Measurements from ENCODE around the gene COMT. TPM values are rescaled to one million over a fixed set of nuclear protein-coding genes. Genes with fewer than 3 reads are reported as not detected.
A peak's percentile ranks its signal among the peaks of the same experiment; 100 is the strongest.

The COMT gene
- total and polyA plus RNA-seq, 9 of the 15 experiments (the other 6 are each of a cell fraction or from before 2014, with no cell fraction given), result 12.5 to 351 (median 155) TPM

GRCh38 chr22:19974935-19975706 is 33.5 kb downstream of the COMT start (continued):
- no peak for TF ChIP-seq CREB5 (CRISPR knock-in tag; IDR thresholded peaks at IDR 0.05)
- no peak for TF ChIP-seq ARID2 (IDR thresholded peaks at IDR 0.05)
- TF ChIP-seq RFX7 (CRISPR knock-in tag; IDR thresholded peaks at IDR 0.05), result no peak
- TF ChIP-seq ZNF407 (IDR thresholded peaks at IDR 0.05; ENCODE audit: low read depth), result no peak
- TF ChIP-seq TAL1 (IDR thresholded peaks at IDR 0.05), result peak; percentile 63; the same call in 1 of the 2 replicates
- no peak for TF ChIP-seq CGGBP1 (CRISPR knock-in tag; IDR thresholded peaks at IDR 0.05)
- no peak for TF ChIP-seq NR2F6 (CRISPR knock-in tag; IDR thresholded peaks at IDR 0.05)
- no peak for TF ChIP-seq SMAD2 (IDR thresholded peaks at IDR 0.05; ENCODE audit: low read depth, low read length)
- no peak for TF ChIP-seq SIN3B (IDR thresholded peaks at IDR 0.05; ENCODE audit: low read depth)
- TF ChIP-seq KDM1A (IDR thresholded peaks at IDR 0.05), result no peak
- peak; percentile 75 for TF ChIP-seq POLR2G (IDR thresholded peaks at IDR 0.05; ENCODE audit: low read depth, low read length)
- TF ChIP-seq RBM22 (IDR thresholded peaks at IDR 0.05; ENCODE audit: low read depth, low read length, poor library complexity, severe bottlenecking), result no peak
- TF ChIP-seq, protein P1, sequence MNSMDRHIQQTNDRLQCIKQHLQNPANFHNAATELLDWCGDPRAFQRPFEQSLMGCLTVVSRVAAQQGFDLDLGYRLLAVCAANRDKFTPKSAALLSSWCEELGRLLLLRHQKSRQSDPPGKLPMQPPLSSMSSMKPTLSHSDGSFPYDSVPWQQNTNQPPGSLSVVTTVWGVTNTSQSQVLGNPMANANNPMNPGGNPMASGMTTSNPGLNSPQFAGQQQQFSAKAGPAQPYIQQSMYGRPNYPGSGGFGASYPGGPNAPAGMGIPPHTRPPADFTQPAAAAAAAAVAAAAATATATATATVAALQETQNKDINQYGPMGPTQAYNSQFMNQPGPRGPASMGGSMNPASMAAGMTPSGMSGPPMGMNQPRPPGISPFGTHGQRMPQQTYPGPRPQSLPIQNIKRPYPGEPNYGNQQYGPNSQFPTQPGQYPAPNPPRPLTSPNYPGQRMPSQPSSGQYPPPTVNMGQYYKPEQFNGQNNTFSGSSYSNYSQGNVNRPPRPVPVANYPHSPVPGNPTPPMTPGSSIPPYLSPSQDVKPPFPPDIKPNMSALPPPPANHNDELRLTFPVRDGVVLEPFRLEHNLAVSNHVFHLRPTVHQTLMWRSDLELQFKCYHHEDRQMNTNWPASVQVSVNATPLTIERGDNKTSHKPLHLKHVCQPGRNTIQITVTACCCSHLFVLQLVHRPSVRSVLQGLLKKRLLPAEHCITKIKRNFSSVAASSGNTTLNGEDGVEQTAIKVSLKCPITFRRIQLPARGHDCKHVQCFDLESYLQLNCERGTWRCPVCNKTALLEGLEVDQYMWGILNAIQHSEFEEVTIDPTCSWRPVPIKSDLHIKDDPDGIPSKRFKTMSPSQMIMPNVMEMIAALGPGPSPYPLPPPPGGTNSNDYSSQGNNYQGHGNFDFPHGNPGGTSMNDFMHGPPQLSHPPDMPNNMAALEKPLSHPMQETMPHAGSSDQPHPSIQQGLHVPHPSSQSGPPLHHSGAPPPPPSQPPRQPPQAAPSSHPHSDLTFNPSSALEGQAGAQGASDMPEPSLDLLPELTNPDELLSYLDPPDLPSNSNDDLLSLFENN (IDR thresholded peaks at IDR 0.05; ENCODE audit: low read depth in 2 of 2, low read length in 2 of 2), result peak in 1 of 2 experiments; percentile 48; a peak in 1 of 4 replicates
- TF ChIP-seq HIVEP1 (CRISPR knock-in tag; IDR thresholded peaks at IDR 0.05), result no peak
- TF ChIP-seq CBFA2T2 (conservative IDR thresholded peaks at IDR 0.05), result peak; percentile 64
